ENCODE data around the gene FRMD4A.

FRMD4A gene

GRCh38 chr10:13706604-13707003 lies 624.1 kb downstream of the FRMD4A start:
- no peak for DNase-seq

GRCh38 chr10:13706175-13706574 lies 624.5 kb downstream of the FRMD4A start:
- DNase-seq = no peak

GRCh38 chr10:13705526-13706174 lies 625.1 kb downstream of the FRMD4A start:
- no peak for DNase-seq

GRCh38 chr10:13704964-13705363 lies 625.8 kb downstream of the FRMD4A start:
- DNase-seq = no peak

- no peak for DNase-seq
These were observed 626.7 kb downstream of the FRMD4A start for GRCh38 chr10:13703997-13704536.

GRCh38 chr10:13703101-13703818 lies 627.5 kb downstream of the FRMD4A start:
- no peak for DNase-seq

- DNase-seq = no peak
These were observed 629.4 kb downstream of the FRMD4A start for GRCh38 chr10:13701157-13701919.

GRCh38 chr10:13700473-13701144 lies 630.1 kb downstream of the FRMD4A start:
- DNase-seq = no peak

- DNase-seq = no peak
These were observed 631.5 kb downstream of the FRMD4A start for GRCh38 chr10:13699216-13699615.

GRCh38 chr10:13698217-13698616 lies 632.5 kb downstream of the FRMD4A start:
- no peak for DNase-seq

GRCh38 chr10:13696071-13696470 lies 634.7 kb downstream of the FRMD4A start:
- DNase-seq = no peak

- no peak for DNase-seq
These were observed 635.1 kb downstream of the FRMD4A start for GRCh38 chr10:13695588-13695987.

GRCh38 chr10:13693783-13694700 lies 636.7 kb downstream of the FRMD4A start:
- DNase-seq = no peak

- DNase-seq = no peak
These were observed 640.4 kb downstream of the FRMD4A start for GRCh38 chr10:13690281-13690825.

- no peak for DNase-seq
These were observed 644.4 kb downstream of the FRMD4A start for GRCh38 chr10:13686331-13686752.

GRCh38 chr10:13685885-13686284 lies 644.8 kb downstream of the FRMD4A start:
- no peak for DNase-seq

GRCh38 chr10:13684806-13685482 lies 645.8 kb downstream of the FRMD4A start:
- no peak for DNase-seq

GRCh38 chr10:13684252-13684791 lies 646.4 kb downstream of the FRMD4A start:
- DNase-seq = no peak

- DNase-seq = no peak
These were observed 647.7 kb downstream of the FRMD4A start for GRCh38 chr10:13683017-13683416.

GRCh38 chr10:13681960-13682359 lies 648.8 kb downstream of the FRMD4A start:
- DNase-seq = no peak

- DNase-seq = no peak
These were observed 649.2 kb downstream of the FRMD4A start for GRCh38 chr10:13681528-13681927.
